Medulla oblongata (tissue), 1 donor: ENCODE data around the gene CDHR3.
"Not testable (repeated sequence)": the region's sequence is repeated elsewhere in the genome, so short reads cannot be mapped to it uniquely, and the experiment has no call there.

Source experiments
- DNase-seq: peaks from one replicate; pipeline ENCODE4 v3.0.0-alpha.2; 2015; ENCODE audit errors: extremely low spot score

The CDHR3 gene, protein sequence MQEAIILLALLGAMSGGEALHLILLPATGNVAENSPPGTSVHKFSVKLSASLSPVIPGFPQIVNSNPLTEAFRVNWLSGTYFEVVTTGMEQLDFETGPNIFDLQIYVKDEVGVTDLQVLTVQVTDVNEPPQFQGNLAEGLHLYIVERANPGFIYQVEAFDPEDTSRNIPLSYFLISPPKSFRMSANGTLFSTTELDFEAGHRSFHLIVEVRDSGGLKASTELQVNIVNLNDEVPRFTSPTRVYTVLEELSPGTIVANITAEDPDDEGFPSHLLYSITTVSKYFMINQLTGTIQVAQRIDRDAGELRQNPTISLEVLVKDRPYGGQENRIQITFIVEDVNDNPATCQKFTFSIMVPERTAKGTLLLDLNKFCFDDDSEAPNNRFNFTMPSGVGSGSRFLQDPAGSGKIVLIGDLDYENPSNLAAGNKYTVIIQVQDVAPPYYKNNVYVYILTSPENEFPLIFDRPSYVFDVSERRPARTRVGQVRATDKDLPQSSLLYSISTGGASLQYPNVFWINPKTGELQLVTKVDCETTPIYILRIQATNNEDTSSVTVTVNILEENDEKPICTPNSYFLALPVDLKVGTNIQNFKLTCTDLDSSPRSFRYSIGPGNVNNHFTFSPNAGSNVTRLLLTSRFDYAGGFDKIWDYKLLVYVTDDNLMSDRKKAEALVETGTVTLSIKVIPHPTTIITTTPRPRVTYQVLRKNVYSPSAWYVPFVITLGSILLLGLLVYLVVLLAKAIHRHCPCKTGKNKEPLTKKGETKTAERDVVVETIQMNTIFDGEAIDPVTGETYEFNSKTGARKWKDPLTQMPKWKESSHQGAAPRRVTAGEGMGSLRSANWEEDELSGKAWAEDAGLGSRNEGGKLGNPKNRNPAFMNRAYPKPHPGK

DNA sequence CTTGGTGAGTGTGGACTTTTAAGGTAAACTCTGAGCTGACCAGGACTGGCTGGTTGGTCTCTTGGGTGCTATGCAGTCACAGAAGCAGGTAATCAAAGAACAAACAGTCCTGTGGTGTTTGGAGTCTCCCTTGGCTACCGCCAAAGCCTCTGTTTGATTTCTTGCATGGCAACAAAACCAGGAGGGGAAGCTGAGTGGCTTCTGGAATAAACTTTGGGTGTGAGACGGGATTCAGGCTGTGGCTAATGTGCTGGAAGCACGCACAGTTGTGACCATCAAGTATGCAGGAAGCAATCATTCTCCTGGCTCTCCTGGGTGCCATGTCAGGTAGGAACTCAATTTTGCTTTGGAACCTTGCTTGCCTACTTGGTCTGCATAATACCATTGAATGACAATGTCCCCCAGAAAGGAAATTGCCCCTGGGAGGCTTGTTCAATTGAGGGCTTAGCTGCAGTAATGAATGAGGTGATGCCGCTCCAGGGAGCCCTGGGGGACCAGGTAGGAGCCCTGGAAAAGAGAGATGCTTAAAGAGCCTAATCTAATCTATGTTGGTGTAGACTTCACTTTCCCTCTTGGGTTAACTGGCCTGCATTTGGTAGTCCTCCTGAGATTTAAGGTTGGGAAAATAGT lies at the start of gene CDHR3:
CDHR3 (plus strand) TSS at position 227 of the 630 bp plus-strand sequence; CDS start at position 282, 55 bp downstream.
- DNase-seq, result no peak

DNA sequence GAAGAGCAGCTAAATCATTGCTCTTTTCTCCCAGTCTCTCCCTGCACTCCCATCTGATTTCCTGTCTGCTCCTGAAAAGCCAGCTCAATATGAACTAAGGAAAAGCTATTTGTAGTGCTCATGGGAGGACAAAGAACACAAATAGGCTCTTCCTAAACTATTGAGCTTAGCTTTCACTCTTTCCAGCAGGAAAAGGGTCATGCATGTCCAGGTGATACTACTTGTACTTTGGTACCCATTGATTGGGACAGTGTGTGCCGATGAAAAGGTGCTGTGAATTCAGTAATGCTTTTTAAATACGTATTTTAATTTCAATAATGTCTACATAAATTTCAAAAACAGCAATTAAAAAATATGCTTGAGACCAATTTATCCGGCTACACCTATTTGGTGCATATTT lies 49.1 kb upstream of the CDHR3 start:
- DNase-seq, result no peak

DNA sequence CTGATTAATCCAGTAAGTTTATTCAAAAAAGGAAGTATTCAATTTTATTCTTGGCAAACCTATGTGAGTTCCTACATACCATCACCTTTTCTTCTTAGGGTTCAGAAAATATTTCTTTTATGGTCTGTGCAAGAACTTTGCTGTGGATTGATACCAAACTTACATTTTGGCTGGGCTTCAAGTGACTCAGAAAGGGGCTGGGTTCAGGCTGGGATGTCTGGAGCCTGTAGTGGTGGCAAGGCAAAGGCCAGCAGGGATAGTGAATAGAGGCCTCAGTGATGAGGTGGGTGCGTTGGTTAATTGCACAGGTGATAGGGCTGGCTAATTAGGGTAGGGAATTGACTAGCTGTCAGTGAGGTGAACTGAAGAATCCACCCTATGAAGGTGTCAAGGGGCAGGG lies 46.5 kb upstream of the CDHR3 start:
- DNase-seq, result no peak

DNA sequence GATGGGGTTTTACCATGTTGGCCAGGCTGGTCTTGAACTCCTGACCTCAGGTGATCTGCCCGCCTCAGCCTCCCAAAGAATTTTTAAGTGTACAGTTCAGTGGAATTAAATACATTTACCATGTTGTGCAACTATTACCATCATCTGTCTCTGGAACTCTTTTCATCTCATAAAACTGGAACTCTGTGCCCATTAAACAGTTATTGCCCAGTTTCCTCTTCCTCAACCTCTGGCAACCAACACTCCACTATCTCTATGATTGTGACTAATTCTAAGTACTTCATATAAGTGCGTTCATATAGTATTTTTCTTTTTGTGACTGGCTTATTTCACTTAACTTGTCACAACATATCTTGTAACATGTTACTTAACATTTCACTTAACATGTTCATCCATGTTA lies 45.4 kb upstream of the CDHR3 start:
- DNase-seq, result no peak

DNA sequence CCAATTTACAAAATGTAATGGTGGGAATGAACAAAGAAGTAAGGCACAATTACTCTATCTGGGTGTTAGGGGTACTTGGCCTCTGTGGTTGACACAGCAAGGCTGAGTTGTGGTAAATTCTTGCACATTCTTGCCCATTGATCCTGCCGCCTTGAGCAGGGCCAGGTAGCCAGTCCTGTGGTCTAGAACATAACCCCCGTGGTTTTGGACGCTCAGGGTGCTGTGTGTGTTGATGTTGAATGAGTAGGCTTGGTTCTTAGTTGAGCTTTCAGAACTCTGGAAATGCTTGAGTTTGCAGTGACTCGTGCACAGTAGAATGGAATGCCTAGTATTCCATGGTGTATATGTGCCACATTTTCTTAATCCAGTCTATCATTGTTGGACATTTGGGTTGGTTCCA lies 42.3 kb upstream of the CDHR3 start:
- no peak for DNase-seq

DNA sequence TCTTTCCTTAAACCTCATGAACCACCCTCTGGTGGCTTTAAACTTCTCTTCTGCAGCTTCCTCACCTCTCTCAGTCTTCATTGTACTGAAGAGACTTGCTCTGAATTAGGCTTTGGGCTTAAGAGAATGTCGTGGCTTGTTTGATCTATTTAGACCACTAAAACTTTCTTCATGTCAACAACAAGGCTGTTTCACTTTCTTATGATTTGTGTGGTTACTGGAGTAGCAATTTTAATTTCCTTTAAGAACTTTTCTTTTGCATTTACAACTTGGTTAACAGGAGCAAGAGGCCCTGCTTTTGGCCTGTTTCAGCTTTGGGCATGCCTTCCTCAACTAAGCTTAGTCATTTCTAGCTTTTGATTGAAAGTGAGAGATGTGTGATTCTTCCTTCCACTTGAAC lies 38.1 kb upstream of the CDHR3 start:
- no peak for DNase-seq

DNA sequence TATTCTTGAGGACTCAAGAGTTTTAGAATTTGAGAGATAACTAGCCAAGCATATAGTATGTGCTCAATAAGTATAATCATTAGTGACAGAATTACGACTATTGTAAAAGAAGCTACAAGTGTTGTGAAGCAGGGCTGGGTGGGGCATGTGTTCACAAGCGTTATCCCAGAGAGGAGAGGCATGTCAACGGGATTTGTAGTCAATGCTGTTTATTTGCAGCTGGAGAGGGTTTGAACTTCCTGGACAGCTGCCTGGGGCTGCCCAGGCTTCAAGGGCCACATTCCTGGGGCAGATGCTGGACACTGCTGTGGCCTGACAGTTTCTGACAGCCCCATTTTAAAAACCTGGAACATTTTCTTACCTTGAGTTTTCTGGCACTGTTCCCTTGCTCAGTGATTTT lies 36.9 kb upstream of the CDHR3 start:
- no peak for DNase-seq

DNA sequence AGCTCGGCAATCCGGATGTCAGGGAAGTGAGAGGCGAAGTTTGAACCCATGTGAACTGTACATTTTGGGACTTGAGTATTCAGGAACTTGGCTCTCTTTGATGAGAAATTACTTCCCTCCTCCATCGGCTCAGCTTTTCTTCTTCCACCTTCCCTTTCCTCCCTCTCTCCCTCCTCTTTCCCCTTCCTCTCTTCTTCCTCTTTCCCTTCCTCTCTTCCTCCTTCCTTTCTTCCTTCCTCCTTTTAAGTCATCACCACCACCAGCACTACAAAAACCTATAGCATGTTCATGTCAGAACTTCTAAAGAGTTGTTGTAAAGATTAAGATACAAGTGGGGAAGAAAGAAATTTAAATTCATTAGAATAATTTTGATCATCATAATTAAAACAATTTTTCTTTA lies 31.9 kb upstream of the CDHR3 start:
- no peak for DNase-seq

DNA sequence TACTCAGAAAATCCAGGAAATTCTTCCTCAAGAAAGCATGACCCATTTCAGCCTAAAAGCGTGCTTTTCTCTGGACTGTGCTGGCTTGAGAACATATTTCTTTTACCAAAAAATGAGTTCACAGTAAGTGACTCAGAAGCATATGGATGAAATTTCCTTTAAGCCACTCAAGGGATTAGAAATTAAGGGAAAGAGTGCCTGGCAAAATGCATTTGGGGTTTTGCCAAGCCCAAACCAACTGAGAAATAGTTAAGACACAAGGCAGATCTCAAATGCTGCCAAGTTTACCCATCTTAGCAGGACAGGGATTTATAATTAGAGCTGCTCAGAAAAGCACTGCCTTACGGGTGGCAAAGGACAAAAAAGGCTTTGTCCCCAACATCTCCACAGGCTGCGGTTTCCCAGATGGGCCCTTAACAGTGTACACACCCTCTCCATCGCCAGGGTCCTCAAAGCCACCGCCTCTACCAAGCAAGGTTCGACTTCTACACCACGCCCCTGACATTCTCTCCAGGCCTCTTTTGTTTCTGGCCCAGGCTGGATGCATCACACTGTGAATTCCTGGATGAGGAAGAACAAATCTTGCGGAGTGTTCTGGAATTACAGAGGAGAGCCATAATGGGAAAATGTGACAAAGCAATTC lies 30.1 kb upstream of the CDHR3 start:
- peak; percentile 31 for DNase-seq

DNA sequence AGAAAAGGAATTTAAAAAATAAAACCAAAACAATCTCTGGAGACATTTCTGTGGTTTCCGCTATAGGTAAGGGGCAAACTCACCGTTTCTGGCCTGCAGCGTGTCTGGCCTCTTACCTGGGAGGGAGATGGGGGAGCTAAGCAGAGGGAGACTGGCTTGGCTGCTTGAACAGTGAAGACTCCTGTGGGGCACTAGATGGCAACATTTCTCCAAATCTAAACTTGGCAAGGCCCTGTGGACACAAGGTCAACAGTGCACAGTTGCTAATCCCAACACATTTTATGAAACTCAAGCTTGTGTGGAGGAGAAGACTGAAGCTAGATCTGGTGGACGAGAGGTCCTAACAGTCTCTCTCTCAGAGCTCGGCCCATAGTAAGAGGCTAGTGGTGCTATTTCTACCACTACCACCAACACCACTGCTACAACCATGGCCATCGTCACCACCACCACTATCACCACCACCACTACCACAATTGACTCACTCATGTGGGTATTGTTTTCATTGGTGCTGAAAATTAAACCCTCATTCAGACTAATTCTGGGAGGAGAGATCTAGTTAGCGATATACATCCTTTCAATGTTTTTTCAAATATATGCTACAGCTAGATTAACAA lies 28.4 kb upstream of the CDHR3 start:
- DNase-seq, result peak; percentile 56

DNA sequence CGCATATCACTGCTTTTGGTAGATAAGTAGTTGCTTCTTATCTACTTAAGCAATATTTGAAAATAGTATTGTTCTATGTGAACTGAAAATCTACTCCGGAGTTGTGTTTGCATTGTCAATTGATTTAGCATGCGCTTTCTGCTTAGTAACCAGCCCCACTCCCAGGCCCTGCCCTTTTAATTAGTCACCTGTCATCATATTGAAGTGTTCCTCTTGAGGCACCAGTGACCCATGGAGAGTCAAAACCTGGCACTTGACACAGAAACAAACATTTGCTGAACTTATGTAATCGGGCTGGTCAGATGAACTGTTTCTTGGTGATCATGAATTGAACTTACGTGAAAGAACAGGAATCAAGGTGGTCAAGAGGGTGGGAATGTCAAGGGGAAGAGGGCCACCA lies 27.8 kb upstream of the CDHR3 start:
- DNase-seq, result no peak

DNA sequence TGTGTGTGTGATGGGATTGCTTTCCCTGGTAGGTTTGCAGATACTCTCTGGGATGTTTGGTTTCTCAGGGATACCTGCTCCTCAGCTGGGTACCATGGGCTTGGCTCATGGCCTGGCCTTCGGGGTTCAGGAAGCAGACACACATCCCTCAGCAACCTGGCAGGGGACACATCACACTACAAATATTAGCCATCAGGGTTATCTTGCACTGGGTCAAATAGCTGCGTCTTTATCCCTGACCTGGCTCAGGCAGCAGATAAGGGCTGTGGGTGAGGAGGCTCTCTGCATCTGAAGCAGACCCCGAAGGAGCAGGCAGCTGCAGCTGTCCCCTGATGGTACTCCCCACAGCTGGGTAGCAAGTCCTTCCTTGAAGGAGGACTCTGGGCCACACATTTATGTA lies 25.7 kb upstream of the CDHR3 start:
- DNase-seq, result peak; percentile 13

DNA sequence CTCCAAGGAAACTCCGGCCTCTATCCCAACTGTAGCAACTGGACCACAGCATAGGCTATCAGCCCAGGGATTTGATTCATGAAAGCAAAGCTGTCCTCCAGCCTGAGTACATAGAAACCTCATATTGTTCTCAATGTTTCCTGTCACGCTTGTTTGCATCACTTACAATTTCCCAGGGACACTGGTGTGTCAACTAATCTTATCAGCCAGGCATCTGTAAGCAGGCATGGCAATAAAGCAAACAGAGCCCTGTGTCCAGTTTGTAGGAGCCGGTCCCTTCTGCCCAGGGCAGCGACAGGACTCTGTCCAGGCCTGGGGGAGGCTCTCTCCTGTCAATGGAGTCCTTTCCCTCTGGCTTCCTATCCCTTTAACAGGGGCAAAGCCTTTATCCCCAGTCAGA lies 23.0 kb upstream of the CDHR3 start:
- DNase-seq, result no peak

DNA sequence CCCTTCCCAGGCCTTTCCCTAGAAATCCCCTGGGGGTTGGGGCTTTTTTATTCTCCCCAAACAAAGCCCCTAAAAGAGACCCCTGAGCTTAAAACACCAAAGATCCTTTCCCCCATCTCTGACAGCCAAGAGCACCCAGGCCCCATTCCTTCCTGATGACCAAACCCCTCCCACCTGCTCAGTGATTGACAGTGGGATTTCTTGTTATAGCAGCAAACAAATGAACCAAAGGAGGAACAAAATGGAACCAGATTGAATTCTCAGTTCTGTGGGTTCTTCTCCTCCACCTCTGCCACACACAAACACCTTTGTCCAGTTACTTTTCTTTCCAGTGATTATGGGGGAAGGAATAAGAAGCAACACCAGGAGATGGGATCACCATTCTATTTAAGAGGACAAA lies 21.5 kb upstream of the CDHR3 start:
- DNase-seq, result no peak

DNA sequence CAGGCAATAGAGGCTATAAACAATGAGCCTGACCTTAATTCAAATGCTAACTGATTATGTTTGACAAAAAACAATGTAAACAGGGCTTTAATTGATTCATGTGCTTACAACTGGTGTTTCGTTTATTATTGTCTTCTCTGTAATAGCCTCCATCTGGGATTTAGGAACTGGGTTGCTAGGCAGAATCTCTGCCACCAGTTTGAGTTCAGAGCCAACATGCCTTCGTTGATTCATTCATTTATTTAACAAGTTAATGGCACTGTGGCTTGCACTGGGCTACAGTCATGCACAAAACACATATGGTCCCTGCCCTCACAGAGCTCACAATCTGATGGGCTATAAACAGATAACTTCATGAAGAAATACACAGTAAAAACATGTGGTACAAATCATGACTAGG lies 19.6 kb upstream of the CDHR3 start:
- no peak for DNase-seq

DNA sequence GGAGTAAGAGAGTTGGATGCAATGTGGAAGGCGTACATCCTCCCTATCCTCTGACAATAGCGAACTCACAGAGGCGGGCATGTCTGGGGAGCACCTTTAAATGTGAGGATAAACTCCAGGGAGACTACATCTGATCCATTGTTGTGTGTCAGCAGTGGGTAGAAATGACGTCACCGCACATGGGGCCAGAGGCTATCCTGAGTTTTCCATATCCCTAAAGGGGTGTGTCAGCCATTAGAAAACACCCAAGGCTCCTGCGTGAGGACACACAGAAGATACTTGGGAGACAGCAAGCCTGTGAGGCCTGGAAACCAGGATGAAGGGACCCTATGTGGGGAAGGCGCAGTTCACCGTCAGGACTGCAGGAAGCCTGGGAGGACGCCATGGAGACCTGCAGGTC lies 17.2 kb upstream of the CDHR3 start:
- DNase-seq, result no peak

DNA sequence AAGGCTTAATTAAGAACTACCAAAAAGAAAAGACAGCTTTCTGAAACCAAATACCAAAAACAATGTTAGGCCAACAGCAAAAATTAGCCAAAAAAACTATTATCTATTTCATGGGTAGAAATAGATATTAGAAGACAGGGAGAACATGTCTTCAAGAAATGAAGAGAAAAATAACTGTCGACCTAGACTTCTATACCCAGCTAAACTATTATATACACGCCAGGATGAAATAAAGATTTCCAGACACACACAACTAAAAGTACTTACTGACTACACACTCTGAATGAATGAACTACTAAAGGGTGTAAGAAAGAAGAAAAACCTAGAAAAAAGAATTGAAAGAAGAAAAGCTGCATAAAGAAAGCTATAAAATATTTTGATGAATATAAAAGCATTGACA lies 11.5 kb upstream of the CDHR3 start:
- DNase-seq, result no peak

DNA sequence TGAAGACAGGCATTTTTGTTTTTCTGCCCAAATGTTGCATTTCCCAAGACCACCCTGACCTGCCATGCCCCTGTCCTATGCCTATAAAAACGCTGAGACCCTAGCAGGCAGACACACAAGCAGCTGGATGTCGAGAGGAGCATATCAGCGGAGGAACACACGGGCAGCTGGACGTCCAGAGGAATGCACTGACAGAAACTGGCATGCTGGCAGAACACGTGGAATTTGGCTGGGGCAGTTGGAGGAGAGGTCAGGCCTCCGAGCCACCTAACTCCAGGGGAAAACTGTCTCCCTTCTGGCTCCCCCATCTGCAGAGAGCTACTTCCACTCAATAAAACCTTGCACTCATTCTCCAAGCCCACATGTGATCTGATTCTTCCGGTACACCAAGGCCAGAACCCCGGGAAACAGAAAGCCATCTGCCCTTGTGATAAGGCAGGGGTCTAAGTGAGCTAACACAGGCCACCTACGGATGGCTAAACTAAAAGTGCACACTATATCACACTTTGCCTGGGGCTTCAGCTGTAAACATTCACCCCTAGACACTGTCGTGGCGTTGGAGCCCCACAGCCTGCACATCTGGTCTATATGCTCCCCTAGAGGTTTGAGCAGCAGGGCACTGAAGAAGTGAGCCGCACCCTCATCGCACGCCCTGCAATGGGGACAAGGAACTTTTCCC lies 10.0 kb upstream of the CDHR3 start:
- no peak for DNase-seq

DNA sequence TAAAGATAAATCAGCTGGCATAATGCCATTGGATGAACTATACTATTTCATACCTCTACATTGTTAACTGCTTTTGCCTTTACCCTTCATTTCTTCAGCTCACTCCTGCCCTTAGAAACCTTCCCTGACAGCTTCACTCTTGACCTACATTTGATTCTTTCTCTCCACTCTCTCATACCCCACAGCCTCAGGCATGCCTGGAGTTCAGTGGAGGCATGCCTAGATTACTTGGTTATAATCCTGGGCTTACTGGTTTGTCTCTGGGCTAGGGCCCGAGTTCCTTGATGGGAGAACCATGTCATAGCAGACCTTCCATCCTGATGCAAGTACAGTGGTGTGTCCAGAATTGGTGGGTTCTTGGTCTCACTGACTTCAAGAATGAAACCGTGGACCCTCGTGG lies 8.4 kb upstream of the CDHR3 start:
- no peak for DNase-seq

DNA sequence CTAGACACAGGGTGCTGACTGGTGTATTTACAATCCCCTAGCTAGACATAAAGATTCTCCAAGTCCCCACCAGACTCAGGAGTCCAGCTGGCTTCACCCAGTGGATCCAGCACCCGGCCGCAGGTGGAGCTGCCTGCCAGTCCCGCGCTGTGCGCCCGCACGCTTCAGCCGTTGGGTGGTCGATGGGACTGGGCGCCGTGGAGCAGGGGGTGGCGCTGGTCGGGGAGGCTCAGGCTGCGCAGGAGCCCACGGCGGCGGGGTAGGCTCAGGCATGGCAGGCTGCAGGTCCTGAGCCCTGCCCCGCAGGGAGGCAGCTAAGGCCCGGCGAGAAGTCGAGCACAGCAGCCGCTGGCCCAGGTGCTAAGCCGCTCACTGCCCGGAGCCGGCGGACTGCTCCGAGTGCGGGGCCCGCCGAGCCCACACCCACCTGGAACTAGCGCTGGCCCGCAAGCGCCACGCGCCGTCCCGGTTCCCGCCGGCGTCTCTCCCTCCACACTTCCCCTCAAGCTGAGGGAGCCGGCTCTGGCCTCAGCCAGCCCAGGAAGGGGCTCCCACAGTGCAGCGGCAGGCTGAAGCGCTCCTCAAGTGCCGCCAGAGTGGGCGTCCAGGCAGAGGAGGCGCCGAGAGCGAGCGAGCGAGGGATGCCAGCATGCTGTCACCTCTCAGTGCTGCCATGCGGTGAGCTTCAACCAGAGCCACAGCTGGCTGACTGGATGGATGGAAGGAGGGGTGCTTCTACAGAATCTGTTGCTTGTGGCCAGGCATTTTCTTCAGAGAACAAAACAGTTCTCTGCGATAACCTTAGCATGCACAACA lies 7.2 kb upstream of the CDHR3 start:
- not testable (repeated sequence) for DNase-seq
